ENCODE results near the gene HDAC4.
A peak's percentile ranks its signal among the peaks of the same experiment; 100 is the strongest.

HDAC4 gene

DNA sequence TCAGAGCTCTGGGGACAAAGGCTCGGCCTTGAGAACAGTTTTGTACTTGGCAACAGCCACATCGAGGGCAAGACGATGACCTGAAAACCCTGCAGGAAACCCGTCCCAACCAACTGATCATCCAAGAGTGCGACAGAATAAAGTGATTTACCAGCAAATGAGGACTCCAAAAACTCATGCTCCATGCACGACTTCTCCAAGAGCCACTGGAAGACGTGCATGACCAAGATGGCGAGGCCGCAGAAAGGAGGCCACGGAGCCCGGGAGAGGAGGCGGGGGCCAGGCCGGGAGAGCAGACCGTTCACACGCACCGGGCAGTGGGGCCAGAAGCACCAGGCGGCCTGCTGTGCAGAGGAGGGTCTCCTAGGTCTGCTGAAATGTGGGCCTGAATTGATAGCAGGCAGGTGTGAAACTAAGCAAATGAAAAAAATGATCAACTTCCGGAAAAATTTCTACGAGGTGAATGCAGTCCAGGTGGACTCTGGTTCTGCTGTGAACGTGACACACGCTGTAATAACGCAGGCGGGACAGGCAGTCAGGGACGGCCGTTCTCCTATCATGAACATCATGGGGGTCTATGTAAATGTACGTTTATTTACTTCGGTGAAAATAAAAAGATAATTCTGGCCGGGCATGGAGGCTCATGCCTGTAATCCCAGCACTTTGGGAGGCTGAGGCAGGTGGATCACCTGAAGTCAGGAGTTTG is 252.2 kb downstream of the HDAC4 start:
- DNase-seq, result no peak

DNA sequence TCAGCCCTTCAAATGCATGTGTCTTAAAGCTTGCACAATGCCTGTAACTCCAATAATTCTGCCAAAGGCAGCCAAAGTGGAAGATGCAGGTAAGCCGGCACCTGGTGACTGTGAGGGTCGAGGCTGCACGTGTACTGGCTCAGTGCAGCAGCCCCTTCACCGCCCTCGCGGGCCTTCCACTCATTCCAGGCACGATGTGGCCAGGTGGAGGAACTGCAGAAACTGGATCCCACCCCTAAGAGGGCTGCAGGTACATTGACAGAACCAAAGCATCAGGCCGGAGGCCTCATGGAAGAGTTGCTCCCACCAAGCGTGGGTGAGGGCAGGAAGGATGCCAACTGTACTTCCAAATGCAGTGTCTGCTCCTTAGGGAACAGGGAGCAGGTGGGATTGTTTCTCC is 253.4 kb downstream of the HDAC4 start:
- no peak for DNase-seq

DNA sequence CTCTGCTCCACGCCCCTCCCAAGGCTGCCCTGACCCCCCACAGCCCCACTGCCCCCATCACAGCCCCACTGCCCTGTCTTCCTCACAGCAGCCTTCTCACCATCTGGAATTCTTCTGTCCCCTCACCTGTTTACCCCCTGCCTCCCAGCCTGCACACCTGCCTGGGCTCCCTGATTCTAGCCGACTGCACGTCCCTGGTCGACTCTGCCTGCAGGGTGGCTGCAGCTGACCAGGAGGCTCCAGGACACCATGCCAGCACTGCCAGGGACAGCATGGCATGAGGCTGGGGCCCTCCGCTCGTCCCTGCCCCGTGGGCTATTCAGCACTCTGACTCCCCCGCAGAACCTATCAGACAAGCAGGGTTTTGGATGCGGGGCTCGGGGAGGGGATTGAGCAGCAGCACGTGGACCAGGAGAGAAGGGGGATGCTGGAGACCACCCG is 254.1 kb downstream of the HDAC4 start:
- no peak for DNase-seq

DNA sequence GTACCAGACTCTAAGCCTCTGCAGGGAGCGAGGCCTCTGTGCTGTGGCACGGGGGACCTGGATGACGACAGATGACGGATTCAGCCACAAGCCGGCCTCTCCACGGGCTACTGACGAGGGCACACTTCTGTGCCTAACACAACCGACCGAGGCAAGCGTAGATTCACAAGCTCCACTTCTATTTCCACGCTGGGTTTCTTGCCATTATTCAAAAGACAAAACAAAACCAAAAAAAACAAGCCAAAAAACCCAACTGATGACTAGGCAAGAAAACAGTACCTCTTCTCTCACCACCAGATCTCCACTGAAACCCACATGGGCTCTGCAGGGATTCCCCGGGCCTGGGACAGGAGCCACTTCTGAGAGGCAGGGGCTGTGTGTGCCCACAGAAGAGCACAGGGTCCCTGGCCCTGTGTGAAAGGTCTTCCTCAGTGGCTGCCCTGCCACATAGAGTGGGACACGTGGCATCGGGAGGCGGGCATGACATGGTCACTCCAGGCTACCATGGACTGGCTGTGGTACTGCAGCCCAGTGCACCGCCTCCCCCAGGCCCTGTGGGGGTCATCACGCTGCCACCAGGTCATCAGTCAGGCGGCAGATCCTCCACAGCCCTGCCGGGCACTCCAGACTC is 254.7 kb downstream of the HDAC4 start:
- DNase-seq, result no peak

DNA sequence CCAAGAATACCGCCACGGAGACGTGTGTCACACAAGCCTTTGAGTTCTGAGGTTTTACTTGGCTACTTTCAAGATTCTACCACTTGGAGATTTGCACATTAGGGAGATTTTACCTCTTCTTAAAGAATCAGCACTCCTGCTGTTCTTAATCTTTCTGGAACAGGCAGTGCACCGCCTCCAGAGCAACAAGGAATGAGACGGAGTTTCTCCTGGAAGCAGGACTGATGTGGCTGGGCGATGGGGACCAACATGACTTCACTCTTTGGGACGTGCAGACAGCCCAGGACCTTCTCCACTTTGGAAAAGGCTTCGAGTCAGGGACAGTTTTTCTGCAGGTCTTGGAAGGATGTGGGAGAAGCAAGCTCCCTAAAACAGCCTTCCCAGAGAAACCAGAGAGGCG is 255.2 kb downstream of the HDAC4 start:
- no peak for DNase-seq

DNA sequence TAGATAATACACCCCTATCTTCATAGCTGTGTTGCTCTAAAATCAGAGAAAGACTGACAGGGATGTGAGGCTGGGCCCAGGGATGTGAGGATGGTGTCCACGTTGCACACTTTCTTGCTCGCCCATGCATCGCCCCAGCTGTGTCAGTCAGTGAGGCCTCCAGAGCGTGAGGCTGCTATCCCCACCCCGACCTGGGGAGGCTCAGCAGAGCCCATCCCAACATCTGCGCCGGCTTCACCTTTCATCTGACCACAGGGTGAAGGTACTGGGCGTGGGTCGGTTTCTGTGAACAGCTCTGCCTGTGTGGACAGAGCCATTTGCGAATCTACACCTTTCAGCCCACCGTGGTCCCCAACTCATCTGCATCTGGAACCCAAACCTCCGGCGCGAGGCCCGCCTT is 255.7 kb downstream of the HDAC4 start:
- no peak for DNase-seq

DNA sequence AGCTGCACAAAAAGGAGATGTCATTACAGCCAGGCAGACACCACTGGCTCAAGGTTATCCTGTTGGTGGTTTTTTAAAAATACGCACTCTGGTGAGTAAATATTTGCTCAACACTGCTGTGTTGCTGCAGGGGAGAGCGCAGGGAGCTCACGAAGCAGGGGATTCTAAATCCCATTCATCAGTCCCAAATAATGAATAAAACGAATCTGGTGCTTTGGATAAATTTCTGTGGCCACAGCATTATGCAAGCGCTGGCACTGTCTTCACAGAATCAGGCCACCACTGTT is 256.2 kb downstream of the HDAC4 start:
- DNase-seq, result no peak

DNA sequence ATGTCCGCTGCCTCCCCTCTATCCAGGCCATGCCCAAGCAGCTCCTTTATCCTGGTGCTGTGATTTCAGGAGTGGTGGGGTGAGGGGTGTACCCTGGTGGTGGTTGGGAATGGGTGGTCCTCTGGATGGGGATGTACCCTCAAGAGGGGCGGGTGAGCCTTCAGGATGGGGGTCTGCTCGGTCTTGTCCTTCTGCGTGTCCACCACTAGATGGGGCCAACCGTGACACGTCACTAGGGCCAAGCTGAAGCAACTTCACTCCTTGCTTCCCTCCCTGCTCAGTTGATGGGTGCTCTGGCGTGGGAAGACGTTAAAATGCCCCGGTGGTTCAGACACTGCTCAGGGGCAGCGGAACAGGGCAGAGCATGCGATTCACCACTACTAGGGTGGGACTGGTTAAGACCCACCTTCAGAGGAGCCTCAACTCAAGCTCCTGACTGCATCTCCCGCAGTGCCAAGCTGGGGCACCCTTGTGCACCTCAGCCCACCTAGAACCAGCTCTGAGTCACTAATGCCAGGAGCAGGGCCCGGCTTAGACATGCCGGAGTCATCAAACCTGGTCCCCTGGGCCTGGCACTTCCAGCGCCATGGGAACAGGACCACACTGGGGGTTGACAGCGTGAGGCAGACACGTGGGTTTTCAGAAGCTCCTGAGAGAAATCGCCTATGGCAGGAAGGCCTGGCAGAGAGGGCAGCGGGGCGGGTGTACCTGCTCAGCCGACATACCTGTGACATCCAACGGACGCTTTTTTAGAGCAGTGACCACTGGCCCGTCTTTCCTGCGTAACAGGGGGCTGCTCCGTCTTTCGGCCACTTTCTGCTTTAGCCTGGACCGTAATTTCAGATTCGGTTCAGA is 256.7 kb downstream of the HDAC4 start:
- peak in 25 of 56 donors; percentile 13 to 57 (median 33) for DNase-seq

DNA sequence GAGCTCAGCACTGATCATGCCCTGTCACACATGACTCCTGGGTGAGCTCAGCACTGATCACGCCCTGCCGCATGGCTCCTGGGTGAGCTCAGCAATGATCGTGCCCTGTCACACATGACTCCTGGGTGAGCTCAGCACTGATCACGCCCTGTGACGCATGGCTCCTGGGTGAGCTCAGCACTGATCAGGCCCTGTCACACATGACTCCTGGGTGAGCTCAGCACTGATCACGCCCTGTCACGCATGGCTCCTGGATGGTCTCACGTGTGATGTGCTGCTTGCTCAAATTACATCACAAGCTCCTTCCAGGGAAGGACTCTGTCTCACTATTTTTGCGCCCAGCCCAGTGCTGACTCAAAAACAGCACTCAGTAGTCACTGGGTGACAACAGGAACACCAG is 258.0 kb downstream of the HDAC4 start:
- DNase-seq, result no peak

DNA sequence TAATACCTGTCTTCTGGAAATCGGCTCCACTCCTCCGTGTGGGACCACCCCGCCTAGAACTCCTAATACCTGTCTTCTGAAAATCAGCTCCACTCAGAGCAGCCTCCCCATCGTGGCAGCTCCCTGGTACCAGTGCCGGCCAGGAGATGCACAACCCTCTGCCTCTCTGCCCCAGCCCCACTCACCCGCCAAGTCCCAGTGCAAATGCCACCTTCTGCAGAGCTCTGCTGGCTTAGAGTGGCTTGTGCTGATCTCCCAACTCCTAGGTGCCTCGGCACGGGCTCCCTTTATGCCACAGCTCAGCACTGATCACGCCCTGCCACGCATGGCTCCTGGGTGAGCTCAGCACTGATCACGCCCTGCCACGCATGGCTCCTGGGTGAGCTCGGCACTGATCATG is 258.5 kb downstream of the HDAC4 start:
- no peak for DNase-seq

DNA sequence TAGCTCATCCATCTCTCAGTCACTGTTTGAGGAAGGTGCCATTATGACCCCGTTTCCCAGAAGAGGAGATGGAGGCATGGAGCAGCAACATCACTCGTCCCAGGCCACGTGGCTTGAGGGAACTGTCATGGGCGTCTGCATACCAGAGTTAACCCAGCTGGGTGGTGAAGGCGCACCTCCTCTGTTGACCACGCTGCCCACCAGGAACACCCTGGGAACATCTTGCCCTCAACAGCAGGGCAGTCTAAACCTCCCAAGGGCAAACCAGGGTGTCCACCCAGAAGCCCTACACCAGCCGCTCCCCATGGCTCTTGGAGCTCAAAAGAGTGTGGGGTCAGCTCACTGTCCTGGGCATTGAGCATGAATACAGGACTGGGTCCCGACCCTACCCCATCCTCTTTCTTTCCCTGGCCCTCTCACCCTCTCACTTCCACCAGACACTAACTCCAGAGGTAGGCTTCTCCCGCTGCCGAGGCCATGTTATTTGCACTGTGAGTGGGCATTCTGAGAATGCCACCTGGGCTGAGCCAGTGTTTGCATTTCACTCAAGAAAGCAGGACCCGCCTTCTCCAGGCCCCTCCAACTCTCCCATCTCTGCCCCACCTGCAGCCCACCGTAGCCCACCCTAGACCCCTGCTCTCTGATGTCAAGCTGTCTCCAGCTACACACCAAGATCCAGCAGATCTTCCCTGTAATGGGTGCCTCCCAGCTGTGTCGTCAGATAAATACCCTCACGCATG is 259.6 kb downstream of the HDAC4 start:
- DNase-seq, result no peak

DNA sequence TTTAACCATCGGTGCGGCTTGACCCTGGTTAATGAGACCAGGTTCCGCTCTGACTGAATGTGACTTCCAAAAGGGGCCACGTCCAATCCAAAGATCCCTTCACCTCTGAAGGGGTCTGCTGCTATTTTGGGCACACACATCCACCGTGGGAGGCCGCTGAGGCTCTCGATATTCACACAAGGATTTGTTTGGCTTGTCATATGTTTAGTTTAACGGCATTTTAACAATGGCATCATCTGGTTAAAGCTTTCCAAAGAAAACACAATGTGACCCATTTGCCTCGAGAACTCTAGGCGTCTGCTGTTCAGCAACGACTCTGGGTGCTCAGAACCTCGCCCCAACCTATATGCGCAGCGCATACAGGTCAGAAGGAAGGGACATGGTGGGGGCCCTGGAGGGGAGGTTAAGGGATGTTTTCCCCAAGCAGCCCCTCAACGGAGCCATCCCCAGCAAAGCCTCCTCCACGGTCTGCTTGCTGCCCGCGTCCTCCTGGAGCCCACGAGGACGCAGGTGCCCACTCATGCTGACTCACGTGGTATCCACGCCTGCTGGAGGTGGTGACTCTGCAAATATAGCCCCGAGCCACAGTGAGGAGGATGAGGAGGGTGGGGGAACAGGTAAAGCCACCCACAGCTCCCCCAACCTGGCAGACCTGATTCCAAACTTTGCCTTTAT is 260.3 kb downstream of the HDAC4 start:
- DNase-seq, result no peak

DNA sequence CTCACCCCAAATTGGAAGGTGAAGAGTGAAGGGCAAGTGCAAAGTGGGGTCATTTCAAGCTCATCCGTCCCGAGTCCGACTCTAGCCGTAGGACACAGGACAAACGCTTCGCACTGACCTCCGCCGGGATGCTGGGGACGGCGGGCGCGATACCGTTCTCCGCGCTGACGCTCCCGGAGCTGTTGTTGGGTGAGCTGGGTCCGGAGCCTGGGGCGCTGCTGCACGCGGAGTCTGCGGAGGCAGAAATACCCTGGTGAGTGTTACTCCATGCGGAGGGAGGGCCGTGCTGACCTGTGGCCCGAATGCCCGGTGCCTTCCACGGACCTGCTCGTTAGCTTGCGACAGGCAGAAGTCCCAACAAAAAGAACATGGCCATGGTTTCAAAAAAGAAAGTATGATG is 261.3 kb downstream of the HDAC4 start:
- no peak for DNase-seq

DNA sequence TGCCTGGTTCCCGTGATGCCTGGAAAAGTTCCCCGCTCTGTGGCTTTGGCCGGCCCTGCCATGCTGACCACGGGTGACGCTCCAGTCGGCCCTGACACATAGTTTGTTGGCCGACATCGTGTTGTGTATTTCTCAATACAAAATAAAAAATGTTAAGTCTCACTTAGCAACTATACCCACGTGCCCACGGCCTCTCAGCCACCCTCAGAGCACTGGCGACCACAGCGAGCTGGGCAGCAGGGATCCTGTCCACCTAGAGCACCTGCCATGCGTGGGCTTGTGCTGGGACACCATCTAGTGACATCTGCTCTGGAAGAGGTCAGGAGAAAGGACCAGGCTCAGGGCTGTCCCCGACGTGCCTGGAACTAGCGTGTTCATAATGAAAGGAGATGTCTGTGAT is 261.7 kb downstream of the HDAC4 start:
- no peak for DNase-seq

DNA sequence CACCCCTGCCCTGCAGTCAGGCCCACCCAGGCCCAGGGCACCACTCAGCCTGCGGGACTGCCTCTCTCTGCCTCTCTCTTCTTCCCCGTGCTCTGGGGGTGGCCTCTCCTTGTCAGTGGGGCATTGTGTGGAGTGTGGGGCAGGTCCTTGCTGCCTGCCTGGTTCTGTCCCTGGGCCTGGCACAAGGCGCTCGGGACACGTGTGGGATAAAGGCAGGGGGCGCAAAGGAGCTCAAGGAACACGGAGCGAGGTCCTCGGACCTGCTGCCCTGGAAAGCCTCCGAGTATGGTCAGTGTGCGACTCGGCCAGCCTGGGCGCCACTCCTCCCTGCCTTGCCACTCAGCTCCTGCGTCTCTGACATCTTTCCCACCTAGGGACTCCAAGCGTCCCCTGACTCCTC is 262.2 kb downstream of the HDAC4 start:
- peak in 2 of 56 donors; percentile 40 to 49 for DNase-seq

DNA sequence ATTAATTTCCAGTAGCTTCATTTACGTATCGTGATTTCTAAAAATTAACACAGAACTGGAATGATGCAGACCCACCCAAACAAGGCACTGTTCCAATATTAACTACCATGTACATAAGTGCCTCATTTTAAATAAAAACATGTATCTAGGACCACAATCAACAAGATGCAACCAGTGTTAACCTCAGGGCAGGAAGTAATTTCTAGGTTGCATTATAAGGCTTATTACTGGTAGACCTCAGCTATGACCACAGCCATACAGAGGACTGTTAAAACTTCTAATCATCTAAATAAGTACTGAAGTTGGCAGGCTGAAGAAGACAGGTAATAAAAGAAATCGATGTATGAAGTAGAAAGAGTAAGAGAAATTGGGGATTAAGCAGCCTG is 262.9 kb downstream of the HDAC4 start:
- no peak for DNase-seq

DNA sequence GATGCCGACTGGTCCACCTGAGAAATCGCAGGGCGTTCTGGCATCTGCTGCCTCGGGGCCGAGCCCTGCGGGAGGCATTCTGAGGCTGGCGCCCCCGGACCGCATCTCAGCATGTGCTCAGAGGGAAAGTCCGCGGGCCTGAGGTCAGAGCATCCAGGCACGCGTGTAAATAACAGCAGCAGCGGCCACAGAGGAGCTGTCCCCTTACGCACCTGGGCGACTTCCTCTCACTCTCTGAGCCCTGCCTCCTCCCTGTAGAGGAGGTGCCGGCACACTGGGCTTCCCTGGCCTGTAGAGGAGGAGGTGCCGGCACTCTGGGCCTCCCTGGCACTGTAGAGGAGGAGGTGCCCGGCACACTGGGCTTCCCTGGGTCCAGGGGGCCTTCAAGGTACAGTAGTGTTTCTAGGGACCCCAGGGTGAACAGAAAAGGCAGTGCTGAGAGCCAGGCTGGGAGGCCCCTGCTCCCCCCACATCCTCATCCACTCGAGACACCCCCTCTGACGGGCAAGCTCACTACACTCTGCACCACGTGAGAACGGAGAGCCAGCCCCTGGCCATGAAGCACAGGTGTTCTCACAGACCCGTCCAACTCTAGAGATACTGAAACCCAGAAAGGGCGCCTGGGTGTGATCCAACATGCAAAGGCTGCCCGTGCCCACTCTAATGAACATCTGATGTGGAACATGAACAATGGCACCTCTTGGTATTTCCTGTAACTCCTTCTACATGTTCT is 263.5 kb downstream of the HDAC4 start:
- peak in 3 of 56 donors; percentile 23 to 44 (median 37) for DNase-seq

DNA sequence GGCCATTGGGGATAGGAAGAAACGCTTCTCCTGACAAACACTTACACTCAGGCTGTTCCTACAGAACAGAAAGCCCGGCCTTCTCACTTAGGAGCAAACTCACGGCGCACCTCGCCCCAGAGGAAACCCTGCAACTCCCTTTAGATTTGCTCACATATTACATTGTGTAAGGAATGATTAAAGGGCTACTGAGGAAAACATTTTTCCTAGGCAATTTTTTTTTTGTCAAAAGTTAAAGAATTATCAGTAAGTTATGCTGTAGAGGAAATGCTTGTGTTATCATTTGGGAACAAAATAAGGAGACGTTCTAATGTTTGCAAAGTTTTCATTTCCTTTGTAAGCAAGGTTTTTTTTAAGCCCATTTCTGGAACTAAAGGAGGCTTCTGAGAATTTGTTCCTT is 264.1 kb downstream of the HDAC4 start:
- DNase-seq, result no peak

DNA sequence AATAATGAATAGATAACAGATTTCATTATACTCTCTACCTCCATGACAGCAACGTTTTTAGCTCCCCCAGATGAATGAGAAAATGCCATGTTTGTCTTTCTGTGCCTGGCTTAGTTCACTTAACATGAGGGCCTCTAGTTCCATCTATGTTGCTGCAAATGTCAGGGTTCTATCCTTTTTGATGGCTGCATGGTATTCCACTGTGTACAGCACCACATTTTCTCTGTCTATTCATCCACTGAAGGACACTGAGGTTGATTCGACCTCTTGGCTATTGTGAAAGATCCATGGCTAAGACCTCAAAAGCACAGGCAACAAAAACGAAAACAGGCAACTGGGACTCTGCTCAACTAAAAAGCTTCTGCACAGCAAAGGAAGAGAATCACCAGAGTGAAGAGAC is 264.6 kb downstream of the HDAC4 start:
- no peak for DNase-seq

DNA sequence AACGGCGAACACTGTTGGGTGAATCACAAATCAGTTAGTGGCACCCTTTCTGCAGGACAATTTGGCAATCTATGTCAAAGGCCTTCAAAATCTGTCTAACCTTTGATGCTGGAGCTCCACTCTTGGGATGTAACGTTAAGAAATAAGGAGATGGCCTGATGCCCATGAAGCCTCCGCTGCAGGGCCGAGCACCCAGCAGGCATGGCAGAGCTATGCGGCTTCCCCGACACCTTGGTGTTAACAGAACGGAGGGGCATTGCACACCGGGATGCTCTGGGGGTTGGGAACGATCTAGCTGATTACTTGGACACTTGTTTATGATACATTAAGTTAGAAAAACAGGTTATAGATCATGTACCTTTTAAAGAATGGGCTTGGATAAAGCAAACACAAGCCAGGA is 265.3 kb downstream of the HDAC4 start:
- DNase-seq, result no peak

Data from nucleus accumbens (tissue), 56 donors.